ENCODE data around the gene GRK2. TPM values are rescaled to one million over a fixed set of nuclear protein-coding genes. Genes with fewer than 3 reads are reported as not detected.

The GRK2 gene
- total and polyA plus RNA-seq, 2 of the 8 experiments (the other 6 are each of a cell fraction or from before 2014, with no cell fraction given) = 47.3 to 49.7 TPM

- TF ChIP-seq TCF12 (IDR thresholded peaks at IDR 0.05; ENCODE audit: low read depth, low read length) (no peak), RFX5 (IDR thresholded peaks at IDR 0.05; ENCODE audit: borderline replicate concordance, low read depth, low read length) (no peak), ATF2 (IDR thresholded peaks at IDR 0.05; ENCODE audit: low read length) (no peak), POU5F1 (IDR thresholded peaks at IDR 0.05; ENCODE audit: low read depth, low read length) (no peak), TEAD4 (IDR thresholded peaks at IDR 0.05; ENCODE audit: low read depth, low read length) (no peak), ASH2L (IDR thresholded peaks at IDR 0.05; ENCODE audit: low read length) (no peak), E2F6 (IDR thresholded peaks at IDR 0.05) (peak; percentile 26; the same call in 1 of the 2 replicates), RAD21 (IDR thresholded peaks at IDR 0.05 in 1 of 2, conservative IDR thresholded peaks at IDR 0.05 in 1 of 2; ENCODE audit: low read depth in 2 of 2, low read length in 2 of 2) (peak; percentile 61 to 77), CREB1 (IDR thresholded peaks at IDR 0.05) (no peak), CTBP2 (IDR thresholded peaks at IDR 0.05; ENCODE audit: borderline replicate concordance, insufficient read depth, insufficient read length, low read length) (no peak), SAP30 (IDR thresholded peaks at IDR 0.05; ENCODE audit: insufficient read depth, insufficient replicate concordance, low read length) (no peak), NRF1 (IDR thresholded peaks at IDR 0.05; ENCODE audit: low read depth, low read length) (no peak), SIN3A (conservative IDR thresholded peaks at IDR 0.05 in 1 of 2, IDR thresholded peaks at IDR 0.05 in 1 of 2; ENCODE audit: low read depth in 1 of 2, low read length in 2 of 2) (0 out of 4 replicates have a peak, but pooled peaks of 1 of the 2 experiments have one; percentile 30), SIRT6 (IDR thresholded peaks at IDR 0.05; ENCODE audit: low read length) (no peak)
Observed at GRCh38 chr11:67265633-67266448, 432 bp upstream of the GRK2 start (continued).

Data from H1 (cell line).